NCI-H2171 (cell line): ENCODE measurements around the gene CNIH1.
"Not testable (repeated sequence)": the region's sequence is repeated elsewhere in the genome, so short reads cannot be mapped to it uniquely, and the experiment has no call there.

Experiments
- DNase-seq: peaks from one replicate; lab custom pipeline; 2025; lab: John Stamatoyannopoulos, UW

Gene CNIH1

DNA sequence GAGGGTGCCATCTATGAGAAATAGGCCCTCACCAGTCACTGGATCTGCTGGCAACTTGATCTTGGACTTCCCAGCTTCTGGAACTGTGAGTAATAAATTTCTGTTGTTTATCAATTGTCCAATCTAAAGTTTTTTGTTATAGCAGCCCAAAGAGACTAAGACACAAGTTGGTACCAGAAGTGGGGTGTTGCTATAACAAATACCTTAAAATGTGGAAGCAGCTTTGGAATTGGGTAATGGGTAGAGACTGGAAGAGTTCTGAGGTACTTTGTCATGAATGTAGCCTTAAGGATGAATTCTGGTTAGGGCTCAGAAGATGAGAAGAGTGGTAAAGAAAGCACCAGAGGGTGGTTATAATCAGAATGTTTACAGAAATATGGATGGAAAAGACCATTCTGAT, 26.1 kb upstream of the CNIH1 start:
- DNase-seq: no peak

GRCh38 chr14:54465654-54466053, 24.5 kb upstream of the CNIH1 start:
- DNase-seq: peak; percentile 39

- no peak for DNase-seq
Observed at GRCh38 chr14:54462048-54462447, 20.9 kb upstream of the CNIH1 start.

DNA sequence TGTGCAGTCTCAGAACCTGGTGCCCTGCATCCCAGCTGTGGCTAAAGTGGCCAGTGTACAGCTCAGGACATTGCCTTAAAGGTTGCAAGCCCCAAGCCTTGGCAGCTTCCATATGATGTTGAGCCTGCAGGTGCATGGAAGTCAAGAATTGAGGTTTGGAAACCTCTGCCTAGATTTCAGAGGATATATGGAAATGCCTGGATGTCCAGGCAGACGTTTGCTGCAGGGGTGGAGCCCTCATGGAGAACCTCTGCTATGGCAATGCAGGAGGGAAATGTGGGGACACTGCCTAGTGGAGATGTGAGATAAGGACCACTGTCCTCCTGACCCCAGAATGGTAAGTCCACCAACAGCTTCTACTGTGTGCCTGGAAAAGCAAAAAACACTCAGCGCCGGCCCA, 17.9 kb upstream of the CNIH1 start:
- DNase-seq: no peak

DNA sequence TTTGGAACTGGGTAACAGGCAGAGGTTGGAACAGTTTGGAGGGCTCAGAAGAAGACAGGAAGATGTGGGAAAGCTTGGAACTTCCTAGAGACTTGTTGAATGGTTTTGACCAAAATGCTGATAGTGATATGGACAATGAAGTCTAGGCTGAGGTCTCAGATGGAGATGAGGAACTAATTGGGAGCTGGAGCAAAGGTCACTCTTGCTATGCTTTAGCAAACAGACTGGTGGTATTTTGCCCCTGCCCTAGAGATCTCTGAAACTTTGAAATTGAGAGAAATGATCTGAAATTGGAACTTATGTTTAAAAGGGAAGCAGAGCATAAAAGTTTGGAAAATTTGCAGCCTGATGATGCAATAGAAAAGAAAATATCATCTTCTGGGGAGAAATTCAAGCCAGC, 17.4 kb upstream of the CNIH1 start:
- not testable (repeated sequence) for DNase-seq

- no peak for DNase-seq
Observed at GRCh38 chr14:54457609-54457996, 16.4 kb upstream of the CNIH1 start.

DNA sequence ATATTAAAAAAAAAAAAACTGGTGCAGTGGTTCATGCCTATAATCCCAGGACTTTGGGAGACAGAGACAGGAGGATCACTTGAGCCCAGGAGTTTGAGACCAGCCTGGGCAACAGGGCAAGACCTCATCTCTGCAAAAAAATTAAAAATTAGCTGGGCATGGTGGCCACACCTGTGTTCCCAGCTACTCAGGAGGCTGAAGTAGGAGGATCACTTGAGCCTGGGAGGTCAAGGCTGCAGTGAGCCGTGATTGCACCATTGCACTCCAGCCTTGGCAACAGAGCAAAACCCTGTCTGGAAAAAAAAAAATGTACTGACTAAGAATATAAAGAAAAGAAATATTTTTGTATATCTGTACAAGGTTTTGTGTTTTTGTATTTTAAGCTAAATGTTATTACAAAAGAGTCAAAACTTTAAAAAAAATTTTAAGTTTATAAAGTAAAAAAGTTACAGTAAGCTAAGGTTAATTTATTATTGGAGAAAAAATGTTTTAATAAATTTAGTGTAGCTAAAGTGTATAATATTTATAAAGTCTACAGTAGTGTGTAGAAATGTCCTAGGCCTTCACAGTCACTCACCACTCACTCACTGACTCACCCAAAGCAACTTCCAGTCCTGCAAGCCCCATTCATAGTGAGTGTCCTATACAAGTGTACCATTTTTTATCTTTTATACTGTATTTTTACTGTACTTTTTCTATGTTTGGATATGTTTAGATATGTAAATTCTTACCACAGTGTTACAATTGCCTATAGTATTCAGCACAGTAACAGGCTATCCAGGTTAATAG, 15.8 kb upstream of the CNIH1 start:
- DNase-seq: not testable (repeated sequence)

GRCh38 chr14:54455363-54455762, 14.2 kb upstream of the CNIH1 start:
- no peak for DNase-seq

GRCh38 chr14:54453990-54454389, 12.8 kb upstream of the CNIH1 start:
- not testable (repeated sequence) for DNase-seq

GRCh38 chr14:54453252-54453651, 12.1 kb upstream of the CNIH1 start:
- DNase-seq: no peak

DNA sequence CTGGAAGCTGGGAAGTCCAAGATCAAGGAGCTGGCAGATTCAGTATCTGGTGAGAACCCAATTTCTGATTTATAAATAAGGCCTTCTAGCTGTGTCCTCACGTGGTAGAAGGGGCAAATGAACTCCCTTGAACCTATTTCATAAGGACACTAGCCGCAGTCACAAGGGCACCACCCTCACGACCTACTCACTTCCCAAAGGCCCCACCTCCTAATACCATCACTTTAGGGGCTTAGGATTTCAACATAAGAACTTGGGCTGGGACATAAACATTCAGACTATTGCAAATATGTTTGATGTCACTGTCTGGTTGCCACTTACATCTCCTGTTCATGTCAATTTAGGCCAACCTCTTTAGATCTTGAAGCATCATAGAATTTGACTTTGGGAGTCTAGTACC, 10.8 kb upstream of the CNIH1 start:
- DNase-seq: no peak

DNA sequence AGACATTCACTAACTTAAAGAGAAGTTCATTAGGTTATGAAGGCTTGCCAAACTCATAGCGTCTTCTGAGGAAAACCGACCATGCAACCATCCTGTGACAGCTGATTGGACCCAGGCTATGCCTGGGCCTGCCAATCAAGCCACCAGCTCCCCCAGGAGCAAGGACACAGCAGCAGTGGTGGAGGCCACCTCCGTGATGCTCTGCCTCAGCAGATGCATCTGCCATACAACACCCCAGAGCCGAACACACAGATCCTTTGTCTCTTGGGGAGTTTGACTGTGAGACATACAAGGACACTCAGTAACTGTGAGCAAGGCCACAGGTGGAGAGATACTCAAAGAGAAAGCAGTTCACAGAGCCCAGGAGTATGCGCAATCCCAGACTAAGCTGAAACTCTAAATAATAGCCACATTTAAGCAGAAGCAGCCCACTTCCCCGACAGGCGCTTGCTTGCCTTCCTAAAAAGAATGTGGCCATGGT, 10.0 kb upstream of the CNIH1 start:
- no peak for DNase-seq

- no peak for DNase-seq
Observed at GRCh38 chr14:54450535-54450934, 9.4 kb upstream of the CNIH1 start.

- no peak for DNase-seq
Observed at GRCh38 chr14:54447231-54447692, 6.1 kb upstream of the CNIH1 start.

DNA sequence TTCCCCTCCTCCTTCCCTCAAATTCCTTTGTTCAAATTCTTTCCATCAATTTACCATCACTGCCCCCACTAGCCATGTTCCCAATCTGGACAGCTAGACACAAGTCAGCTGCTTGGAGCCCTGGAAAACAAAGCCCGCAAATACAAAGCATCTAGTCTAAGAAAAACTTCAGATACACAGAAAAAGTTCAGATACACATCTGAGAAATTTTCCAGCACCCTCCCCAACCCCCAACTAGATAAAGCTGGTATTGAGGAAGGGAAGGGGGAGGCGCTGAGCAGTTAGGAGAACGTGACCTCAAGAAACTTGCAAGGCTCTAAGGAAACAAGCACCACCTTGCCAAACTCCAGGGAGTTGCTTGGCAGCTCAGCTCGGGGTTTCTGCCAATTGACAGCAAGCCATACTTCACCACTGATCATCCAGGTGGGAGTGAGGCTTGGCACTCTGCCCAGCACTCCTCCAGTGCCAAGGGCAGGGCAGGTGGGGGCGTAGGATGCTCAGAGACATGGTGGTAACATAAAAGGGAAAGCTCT, 5.1 kb upstream of the CNIH1 start:
- DNase-seq: peak; percentile 81

- DNase-seq: no peak
Observed at GRCh38 chr14:54444681-54445080, 3.5 kb upstream of the CNIH1 start.

- no peak for DNase-seq
Observed at GRCh38 chr14:54443981-54444380, 2.8 kb upstream of the CNIH1 start.

GRCh38 chr14:54442961-54443360, 1.8 kb upstream of the CNIH1 start:
- DNase-seq: not testable (repeated sequence)

DNA sequence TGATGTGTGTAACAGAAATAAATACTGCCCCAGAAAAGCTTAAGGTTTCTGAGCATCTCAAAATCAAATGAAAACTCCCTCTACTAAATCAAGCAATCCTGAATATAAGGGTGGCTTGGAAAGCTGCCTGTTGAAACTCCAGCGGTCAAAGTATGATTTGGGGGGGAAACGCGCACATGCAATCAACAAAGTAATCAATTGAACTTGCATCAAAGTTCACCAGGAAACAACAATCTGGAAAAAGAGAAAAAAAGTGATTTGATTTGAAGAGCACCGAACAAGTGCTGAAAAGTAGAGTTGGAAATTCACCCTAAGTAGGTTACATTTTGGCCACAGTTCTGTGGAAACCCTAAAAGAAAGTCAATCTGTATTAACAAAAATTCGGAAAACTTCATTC, 700 bp downstream of the CNIH1 start:
- no peak for DNase-seq

DNA sequence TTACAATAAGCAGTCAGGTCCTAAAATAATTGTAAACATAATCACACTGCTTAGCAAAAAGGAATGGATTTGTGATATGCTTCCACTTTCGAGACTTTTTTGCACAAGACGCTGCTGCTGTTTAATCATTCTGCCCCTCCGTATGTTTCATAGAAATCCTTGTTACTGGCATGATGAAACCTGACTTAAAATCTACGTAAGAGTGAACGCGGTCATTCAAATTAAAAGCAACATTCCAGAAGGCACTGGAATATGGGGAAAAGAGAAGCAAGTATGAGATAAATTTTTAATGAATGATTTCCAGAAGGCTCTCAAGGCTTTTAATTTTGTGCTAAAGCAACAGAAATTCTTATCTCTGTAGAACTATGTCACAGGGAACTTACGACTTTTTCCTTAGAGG, 1.1 kb downstream of the CNIH1 start:
- no peak for DNase-seq

GRCh38 chr14:54438703-54439102, 2.5 kb downstream of the CNIH1 start:
- DNase-seq: no peak

DNA sequence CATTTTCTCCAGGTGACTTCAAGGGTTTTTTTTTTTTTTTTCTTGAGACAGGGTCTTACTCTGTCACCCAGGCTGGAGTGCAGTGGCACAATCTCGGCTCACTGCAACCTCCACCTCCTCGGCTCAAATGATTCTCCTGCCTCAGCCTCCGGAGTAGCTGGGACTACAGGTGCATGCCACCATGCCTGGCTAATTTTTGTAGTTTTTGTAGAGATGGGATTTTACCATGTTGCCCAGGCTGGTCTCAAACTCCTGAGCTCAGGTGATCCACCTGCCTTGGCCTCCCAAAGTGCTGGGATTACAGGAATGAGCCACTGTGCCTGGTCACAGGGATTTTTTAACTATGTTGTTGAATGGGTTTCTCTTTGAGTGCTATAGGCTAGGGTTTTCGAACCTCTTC, 3.2 kb downstream of the CNIH1 start:
- not testable (repeated sequence) for DNase-seq

DNA sequence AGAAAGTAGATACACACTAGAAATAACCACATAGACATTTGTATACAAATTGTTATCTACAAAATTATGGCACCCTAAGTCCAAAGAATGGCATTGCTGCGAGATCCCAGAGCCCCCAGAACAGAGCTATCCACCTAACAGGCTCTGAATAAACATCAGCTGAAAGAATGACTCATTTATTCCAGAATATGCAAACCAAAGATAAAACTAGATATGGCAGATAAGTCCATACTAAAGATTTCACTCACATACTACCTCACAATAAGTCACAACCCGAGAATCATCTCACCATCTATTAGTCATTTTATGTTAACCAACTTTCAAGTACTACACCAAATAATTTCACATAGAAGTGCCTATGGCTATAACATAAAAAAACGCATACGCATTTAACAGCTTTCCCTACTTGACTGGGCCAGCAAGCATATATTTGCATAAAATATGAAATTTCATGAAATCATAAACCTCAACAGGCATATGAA, 5.6 kb downstream of the CNIH1 start:
- no peak for DNase-seq

DNA sequence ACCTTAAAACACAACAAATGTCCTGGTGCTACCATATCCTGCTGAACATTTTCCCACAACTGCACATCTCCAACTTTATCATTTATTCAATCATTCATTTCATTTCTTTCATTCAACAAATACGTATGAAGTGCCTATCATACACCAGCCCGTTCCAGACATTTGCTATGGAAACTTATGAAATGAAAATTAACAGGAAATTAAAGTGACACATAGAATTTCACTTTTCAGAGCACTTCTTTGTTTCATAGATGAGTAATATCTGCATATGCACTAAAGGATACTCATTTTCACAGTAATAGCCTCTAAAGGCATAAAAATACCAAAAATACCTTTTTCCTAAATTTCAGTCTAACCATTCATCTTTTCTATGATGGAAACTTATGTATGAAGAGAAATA, 12.6 kb downstream of the CNIH1 start:
- DNase-seq: no peak
